Right lung (tissue), 5 donors: ENCODE results near the gene STK35. TPM values are rescaled to one million over a fixed set of nuclear protein-coding genes. Genes with fewer than 3 reads are reported as not detected.

Source experiments
- DNase-seq, 2 donors: peaks; one replicate each; pipeline ENCODE4 v3.0.0-alpha.2; 2013
- polyA plus RNA-seq, 5 donors: library from polyadenylated mRNA; unstranded; fragments of 120-200 nt; gene quantifications; one replicate each; pipeline versions ENCODE4 v1.2.1 to v1.2.3, GENCODE V29; 2013; ENCODE audit warnings: inconsistent platforms in 1 of 5, low replicate concordance in 1 of 5; ENCODE audit not compliant: insufficient read length in 5 of 5, insufficient read depth in 1 of 5

STK35 gene
- polyA plus RNA-seq, 5 donors, result 14.4 to 20.2 (median 18.0) TPM

DNA sequence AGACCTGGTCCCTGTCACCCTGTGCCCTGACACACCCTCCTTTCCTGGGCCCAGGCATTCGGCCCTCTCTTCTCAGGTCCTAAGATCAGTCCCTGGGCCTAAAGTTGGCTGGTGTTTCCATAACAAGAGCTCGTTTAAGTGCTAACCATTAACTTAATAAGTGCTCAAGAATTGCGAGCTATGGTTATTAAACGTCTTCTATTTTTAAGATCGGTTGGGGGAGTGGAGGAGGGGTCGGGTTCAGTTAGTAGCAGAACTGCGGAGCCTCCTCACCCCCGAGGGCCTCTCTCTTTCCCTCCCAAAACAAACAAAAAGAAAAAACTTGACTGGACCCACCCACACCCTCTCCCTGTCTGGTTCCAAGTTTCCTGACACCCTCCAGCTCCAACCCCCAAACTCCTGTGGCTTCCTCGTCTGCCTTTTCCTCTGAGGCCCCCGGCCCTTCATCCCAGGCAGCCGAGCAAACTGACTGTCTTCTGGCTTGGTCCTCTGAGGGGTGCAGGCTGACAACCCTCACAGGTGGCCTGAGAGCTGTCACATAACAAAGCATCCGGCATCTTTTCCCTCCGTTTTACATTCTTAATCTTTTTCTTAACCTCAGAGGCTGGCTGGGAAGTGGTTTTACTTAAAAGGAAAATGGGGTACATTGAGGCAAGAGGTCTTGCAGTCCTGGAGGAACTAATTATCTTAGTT lies 2.0 kb downstream of the STK35 start:
- DNase-seq, result peak; percentile 30 to 48

DNA sequence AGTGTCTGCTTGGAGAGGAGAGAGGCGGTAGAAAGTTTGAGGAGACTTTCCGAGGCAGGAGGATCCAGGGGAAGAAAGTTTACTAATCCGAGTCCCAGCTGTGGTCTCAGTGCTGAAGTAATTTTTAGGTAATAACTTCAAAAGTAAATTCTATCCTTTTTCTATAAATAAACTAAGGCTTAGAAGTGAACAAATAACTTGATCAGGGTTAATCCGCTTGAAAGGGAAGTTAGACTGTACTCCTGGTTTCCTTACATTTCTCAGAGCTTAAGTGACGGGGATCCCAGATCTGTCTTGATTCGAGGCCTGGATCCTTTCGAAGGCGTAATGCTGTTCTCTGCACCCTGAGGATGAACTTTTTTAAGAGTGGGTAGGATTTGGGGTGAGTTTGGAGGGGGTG lies 2.6 kb downstream of the STK35 start:
- DNase-seq, result no peak

DNA sequence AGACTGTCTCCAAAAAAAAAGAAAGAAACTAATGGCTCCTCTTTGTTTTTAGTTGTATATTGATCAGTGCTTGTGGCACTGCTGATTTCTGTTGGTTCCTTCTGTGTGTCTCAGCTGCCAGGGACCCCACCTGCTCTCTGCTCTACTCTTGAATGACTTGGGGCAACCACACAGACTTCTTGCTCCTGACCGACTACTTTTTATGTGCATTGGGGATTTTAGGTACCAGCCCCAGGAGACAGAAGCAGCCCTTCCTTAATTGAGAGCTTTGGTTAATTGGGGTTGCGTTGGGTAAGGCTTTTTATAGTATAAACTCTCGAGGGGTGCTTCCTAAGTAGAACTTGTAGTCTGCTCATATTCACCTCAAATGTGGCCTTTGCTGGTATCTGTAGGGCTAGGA lies 6.9 kb downstream of the STK35 start:
- no peak for DNase-seq

DNA sequence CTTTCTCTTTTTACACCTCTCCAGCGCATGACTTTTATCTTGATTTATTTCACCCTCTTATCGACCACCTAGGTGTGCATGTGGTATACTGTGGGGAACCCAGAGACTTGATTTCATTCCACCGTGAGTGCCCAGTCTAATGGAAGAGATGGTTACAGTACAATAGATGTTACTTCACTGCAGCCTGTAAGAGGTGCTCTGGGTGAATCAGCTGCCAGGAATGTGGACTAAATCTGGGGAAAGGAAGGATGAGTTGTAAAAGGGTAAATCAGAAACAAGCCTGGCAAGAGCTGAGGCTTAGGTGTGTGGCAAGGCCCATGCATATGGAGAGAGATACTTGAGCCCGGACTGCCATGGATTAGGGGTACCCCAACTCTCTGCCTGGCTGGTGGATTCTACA lies 7.4 kb downstream of the STK35 start:
- no peak for DNase-seq

DNA sequence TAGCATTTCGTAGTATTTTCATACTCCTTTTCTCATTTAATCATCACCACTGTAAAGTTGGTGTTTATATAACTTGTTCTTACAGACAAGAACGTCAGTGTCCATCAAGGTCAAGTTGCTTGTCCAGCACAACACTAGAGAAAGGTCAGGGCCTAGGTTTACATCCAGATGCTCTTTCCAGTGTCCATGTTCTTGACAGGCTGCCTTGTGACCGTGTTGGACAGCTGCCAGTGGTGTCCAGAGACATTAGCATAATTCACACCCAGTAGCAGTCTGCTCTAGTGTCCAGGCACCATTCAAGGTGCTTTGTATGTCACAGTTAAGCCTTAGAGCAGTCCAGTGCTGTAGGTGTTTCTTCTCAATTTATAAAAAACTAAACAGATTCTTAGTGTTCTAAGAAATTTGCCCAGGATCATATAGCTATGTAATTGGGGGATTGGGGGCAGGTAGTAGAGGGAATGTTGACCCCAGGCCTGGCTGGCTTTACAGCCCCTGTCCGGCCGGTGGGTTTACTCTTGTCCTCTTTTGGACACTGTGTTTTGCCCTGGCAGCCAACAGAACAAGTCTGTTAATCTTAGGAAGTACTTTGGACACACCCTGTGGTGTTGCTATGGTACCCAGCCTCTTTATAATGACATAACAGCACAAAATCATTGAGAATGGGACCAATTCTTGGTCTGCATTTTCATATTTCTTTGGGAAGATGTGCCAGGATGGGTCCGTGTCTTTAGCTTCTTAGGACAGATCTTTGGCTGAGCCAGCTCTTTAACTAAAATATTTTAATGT lies 8.0 kb downstream of the STK35 start:
- DNase-seq, result no peak

DNA sequence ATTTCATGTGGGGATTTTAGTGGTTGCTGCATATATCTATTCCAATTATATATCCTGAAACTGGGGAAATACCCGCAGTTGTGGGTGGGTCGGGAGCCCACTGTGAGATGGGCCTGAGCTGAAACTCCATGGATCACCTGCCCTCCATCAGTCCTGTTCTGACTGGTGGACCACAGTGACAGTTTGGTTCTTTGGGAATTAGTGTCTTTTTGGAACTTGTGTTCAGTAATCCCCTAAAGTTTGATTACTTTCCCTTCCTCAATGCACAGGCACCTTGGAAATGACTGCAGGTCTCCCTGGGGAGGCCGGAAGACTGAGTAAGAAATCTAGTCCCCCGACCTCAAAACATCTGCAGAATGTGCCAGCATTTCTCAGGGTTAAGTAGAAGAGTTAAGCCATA lies 11.3 kb downstream of the STK35 start:
- no peak for DNase-seq

DNA sequence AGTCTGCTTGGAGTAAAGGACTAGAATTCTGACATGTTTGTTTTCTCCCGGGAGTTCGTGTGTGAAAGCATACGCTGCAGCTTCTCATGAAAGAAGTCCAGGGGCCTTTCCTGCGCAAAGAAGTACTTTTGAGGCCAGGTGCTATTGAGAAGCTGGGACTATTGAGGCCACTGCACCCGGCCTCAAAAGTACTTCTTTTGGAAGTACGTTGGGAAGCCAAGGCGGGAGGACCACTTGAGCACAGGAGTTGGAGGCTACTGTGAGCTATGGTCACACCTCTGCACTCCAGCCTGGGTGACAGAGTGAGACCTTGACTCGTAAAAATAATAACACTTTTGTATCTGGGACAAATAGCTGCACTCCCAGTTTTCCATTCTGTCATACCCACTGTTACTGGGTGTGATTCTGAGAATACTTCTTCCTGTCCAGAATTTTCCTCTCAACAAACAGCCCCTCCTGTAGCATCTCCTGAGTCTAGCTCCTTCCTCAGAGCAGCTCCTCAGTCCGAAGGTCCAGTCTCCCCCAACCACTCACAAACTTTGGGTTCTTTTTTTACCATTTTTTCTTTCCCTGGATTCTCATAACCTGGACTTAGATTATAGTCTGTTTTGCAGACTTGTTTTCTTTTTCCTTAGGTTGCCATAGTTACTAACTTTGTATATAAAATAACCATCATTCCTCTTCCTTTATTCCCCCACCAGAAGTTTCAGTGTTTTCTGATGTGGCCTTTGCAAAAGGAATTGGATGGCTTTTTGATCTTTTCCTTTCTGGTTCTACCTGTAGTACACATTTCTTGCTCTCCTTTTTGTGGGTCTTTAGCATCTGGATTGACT lies 12.7 kb downstream of the STK35 start:
- DNase-seq, result no peak

DNA sequence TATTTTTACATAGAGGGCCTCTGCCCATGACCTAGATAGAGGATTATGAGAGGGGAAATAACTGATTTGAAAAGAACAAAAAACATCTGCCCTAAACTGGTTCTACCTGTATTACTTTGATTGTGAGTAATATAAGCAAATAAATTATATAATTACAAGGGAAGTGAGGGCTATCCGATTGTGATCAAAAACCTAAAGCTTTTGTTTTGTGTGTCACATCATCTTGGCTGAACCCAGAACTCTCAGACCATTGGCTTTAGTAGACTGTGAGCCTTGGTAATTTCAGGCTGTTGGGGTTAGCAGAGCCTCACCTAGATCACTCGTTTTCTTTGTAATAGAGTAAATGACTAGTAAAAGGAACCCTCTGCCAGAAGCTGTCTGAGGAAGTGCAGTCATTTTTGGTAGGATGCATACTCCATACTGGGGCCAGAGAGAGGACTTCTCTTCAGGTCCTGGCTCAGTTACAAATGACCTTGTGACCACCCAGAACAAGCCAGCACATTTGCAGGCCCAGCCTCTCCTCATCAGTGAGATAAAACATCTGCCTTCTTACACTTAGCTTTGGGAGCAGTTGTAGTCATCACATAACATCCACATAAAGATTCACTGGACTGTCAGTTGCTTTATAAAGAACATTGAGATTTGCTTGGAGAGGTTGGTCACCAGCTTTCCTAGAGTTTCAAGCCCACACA lies 13.5 kb downstream of the STK35 start:
- peak; percentile 84 to 86 for DNase-seq

DNA sequence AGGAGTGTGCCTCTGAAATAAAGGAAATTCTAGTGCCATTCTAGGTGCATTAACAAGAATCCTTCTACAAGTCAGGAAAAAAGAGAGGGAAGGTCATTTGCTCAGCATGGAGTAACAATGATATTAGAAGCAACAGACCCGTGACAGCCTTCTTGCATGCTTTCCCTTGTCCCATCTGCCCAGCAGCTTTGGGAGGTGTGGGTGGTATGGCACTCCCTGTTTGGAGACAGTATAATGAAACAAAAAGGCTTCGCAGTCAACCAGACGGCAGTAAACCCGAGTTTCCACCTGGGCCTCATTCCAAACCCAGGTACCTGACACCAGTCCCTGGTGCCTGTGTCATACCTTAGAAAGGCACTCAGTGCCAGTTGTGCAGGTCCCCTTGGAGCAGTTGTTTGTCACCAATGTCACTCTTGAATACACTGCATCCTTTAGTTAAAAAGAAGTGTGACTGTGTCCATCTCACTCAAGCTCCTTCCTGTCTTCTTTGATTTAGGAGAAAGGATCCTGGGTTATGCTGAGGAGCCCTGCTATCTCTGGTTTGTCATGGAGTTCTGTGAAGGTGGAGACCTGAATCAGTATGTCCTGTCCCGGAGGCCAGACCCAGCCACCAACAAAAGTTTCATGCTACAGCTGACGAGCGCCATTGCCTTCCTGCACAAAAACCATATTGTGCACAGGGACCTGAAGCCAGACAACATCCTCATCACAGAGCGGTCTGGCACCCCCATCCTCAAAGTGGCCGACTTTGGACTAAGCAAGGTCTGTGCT lies 14.7 kb downstream of the STK35 start:
- no peak for DNase-seq

DNA sequence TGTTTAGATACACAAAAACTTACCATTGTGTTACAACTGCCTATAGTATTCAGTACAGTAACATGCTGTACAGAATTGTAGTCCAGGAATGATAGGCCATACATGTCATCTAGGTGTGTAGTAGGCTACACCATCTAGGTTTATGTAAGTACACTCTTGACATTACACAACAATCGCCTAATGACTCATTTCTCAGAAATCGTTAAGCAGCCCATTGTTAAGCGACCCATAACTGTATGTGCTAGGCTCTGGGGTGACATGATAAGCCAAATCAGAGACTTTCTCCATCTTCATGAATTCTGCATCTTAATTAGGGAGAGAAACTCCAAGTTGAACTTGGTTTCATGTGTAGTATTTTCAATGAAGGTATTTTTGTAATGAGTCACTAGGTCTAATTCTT lies 17.2 kb downstream of the STK35 start:
- no peak for DNase-seq

DNA sequence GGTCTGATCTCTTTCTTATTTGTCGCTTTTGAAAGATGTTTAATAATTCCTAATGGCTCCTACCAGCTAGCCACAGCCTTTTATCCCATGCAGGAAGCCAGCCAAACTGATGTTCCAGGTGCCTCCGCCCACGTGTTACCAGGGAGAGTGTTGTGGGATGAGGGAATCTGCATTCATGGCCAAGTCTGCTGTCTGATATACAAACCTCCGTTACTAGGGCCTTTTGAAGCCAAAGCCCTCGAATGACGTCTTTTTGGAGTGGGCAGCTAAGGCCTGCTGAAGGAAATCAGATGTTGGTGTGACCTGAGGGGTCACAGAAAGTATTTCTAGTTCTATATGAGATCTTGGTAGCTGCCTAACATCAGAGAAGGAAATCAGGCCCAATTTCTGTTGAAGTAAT lies 21.3 kb downstream of the STK35 start:
- DNase-seq, result peak; percentile 69 to 72

DNA sequence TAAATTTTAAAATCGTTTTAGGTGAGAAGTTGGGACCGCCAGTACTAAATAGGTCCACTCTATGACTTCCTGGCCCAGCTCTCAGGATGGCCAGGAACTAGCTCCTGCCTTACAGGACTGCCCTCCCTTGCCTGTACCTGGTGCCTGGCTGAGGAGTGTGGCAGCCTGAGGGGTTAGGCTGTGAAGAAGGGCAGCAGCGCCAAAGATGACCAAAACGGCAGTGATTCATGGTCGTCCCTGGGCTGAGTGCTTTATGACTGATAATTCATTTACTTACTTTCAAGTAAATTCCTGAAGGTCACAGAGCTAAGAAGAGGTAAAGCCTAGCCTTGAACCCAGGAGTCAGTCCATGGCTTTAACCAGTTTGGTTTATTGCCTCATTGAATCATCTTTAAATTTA lies 22.1 kb downstream of the STK35 start:
- DNase-seq, result no peak

DNA sequence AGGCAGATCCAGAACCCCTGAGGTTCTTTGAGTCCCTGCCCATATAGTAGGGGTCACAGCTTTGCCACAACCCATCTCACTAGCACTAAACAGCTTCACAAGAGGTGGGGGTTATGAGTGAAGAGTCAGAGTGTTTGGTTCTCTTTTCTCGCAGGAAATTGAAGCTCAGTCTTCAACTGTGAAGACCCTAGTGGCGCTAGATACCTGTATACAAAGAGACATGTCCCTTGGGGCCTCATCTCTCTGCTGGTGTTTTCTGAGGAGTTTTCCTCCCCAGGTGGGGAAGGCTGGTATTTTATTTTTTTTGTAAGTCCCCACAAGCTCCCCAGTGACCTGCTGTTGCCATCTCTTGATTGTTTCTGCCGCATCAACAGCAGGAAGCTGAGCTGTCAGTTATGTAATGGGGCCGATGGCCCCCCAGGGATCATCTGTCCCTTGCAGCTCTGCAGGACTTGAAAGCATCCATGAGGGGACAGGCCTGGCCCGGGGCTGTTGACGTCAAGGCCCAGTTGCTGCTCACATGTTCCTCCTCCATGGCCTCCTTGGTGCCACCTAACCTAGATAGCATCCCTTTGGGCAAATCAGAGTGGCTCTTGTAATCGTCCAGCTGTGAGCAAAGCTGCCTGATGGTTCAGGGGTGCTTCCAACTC lies 23.1 kb downstream of the STK35 start:
- DNase-seq, result no peak

DNA sequence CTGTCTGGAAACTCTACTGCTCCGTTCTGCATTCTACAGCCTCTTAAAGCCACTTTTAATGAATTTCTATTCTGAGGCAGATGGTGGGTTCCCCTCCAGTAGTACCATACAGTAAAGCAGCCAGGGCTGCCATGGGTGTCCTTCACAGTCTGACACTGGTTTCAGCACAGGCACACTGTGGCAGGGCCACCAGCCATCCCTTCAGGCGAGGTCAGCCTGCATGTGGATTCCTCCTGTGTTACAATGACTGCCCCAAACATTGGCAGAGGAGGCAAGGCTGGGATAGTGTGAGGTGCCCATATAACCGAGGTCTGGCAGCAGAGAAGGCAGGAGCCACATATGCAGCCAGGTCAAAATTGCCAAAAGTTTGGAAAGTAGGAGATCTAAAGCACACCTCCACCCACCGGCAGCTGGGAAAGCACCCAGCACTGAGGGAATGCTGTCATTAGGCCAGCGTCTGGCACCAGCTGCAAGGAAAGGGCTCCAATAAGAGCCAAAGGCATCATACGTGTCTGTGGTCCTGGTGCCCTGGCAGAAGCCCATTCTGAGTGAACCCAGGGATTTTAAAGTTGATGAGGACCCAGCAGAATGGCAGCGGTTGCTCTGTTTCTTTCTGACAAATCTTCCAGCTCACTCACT lies 24.0 kb downstream of the STK35 start:
- DNase-seq, result no peak

DNA sequence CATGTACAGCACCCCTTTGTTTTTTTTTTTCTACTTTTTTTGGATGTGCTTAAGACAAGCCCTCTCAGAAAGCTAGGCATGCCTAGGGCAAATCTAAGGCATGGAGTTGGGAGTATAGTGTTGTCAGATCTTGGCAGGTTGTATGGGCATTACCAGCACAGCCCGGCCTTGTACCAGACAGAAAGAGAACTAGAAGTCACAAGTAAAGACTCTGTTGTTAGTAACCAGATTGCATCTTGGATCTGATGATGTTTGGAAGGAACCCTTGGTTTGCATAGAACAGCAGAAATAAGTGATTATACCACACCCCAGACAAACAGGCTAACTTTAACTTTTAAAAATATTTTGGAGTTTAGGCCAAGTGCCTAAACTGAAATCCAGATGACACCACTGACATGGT lies 25.6 kb downstream of the STK35 start:
- no peak for DNase-seq

DNA sequence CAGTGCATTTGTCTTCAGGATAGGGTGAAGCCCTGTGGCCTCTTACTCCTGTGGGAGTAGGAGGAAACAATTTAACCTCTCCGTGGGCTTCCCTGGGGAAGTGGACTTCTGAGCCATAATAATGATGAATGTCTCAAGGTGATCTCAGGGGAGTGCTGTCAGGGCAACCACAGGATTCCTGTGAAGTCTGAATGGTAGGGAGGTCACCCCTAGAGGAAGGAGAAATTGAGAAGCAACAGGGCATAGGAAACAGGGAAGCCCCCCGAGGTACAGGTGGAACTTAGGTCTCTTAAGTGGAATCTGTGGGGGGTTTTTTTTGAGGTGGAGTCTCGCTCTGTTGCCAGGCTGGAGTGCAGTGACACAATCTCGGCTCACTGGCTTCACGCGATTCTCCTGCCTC lies 26.9 kb downstream of the STK35 start:
- DNase-seq, result no peak

DNA sequence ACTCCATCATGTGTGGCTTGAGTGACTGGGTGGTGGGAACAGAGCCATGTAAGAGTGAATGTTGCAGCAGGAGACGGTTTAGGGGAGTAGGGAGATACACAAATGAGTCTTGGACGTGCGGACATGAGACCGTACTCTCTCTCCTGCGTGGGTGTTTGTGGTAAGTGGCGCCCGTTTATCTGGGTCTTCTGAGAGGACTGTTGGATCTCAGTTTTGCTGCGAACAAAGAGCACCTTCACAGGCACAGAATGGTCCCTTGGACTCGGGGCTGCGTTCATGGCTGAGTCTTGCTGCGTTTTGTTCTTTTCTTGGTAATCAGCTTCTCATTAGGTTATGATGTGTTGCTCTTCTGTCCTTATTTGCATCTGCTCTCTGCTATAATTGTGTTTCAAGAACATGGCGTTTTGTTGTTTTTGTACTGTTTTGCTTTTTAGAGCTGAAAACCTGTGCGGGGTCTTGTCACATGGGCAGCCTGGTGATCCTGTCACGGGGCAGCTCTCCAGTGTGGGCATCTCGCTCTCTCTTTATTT lies 28.5 kb downstream of the STK35 start:
- DNase-seq, result no peak

DNA sequence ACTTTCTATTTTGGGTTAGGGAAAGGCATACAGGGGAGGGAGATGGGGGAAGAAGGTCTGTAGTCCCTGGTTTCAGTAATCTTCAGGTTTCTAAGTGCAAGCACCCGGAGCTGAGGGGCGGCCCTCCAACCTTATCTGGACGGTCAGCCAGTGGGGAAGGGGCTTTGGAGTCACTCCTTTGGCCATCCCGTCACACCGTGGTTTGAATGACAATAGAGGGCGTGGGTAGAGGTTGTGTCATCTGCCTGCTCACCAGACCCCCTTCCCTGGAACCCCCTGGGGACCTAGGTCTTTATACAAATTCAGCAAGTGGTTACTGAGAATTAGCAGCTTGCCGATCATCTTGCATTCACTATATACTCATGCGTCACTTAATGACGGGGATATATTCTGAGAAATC lies 29.1 kb downstream of the STK35 start:
- DNase-seq, result no peak

DNA sequence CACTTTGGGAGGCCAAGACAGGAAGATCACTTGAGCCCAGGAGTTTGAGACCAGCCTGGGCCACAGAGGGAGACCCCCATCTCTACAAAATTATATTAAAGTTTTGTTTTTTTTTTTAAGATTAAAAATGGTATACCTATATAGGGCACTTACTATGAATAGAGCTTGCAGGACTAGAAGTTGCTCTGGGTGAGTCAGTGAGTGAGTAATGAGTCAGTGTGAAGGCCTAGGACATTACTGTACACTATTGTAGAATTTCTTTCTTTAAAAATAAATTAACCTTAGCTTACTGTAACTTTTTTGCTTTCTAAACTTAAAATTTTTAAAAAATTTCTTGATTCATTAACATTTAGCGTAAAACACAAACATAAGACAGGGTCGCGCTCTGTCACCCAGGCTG lies 29.7 kb downstream of the STK35 start:
- no peak for DNase-seq

DNA sequence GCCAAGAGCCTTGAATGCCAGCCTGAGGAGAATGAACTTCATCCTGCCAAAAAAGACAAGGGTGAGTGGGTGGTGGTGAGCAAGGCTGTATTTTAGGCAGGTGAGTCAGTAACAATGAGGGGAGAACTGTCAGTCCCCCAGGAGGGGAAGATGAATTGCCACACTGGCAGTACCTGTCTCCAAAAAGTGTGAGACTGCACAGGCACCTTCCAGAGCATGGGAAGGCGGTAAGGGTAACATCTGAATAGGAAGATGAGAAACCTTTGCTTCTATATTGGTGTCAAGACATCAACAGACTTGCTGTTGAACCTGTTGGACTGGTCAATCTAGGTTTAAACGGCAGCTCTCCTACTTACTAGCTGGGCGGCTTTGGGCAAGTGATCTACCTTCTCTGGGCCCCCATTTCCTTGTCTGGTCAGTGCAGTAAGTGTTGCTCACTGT lies 30.9 kb downstream of the STK35 start:
- DNase-seq, result no peak
